ENCODE measurements around the gene UGP2. TPM values are rescaled to one million over a fixed set of nuclear protein-coding genes. Genes with fewer than 3 reads are reported as not detected.
A peak's percentile ranks its signal among the peaks of the same experiment; 100 is the strongest.

The UGP2 gene
- total and polyA plus RNA-seq, 2 of the 4 experiments (the other 2 are of a cell fraction) = 45.0 to 58.8 TPM

DNA sequence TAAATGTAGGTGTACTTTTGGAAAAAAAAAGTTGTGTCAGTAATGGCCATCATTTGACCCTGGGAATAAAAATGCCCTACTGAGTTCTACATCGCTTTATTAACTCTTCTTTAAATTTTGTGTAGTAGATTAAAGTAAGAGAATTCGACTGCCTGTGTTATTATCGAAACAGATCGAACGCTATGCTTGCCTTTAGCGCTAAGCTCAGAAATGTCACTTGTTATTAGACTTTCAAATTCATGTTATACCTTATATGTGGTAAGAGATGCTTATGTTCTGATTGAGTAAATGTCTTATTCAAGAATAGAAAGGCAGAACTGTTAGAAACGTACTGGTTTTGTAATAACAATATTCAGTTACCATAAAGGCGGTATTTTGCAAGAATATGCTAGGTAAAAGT lies 1.4 kb downstream of the UGP2 start:
- no peak for TF ChIP-seq RAD21 (IDR thresholded peaks at IDR 0.05; ENCODE audit: low read length)
- no peak for TF ChIP-seq FOS (IDR thresholded peaks at IDR 0.05; ENCODE audit: low read depth, low read length)
- TF ChIP-seq MXI1 (IDR thresholded peaks at IDR 0.05; ENCODE audit: borderline replicate concordance, low read depth, low read length) = no peak
- no peak for TF ChIP-seq CEBPB (IDR thresholded peaks at IDR 0.05; ENCODE audit: low read depth, low read length)
- no peak for TF ChIP-seq POLR2A (IDR thresholded peaks at IDR 0.05; ENCODE audit: low read depth, low read length)
- TF ChIP-seq, protein P1, sequence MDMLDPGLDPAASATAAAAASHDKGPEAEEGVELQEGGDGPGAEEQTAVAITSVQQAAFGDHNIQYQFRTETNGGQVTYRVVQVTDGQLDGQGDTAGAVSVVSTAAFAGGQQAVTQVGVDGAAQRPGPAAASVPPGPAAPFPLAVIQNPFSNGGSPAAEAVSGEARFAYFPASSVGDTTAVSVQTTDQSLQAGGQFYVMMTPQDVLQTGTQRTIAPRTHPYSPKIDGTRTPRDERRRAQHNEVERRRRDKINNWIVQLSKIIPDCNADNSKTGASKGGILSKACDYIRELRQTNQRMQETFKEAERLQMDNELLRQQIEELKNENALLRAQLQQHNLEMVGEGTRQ (IDR thresholded peaks at IDR 0.05; ENCODE audit: low read depth, low read length) = no peak
- peak overlapping the region; percentile 56 for H4K5ac ChIP-seq (ENCODE audit: low read depth, low read length)
- H3K79me1 ChIP-seq (ENCODE audit: low read depth in 1 of 2, low read length in 2 of 2) = peaks cover 11 to 42% of the 10 kb centered on the region in 2 experiments; a peak in 2 of 4 replicates
- peak overlapping the region; percentile 90; the same call in 1 of the 2 replicates for H3K56ac ChIP-seq (ENCODE audit: extremely low read depth, insufficient read depth, low read length)
- H3K27me3 ChIP-seq (ENCODE audit: control insufficient read depth, insufficient read depth, low read length) = no peaks in the 10 kb centered on the region
- peak overlapping the region; percentile 89 for H3K18ac ChIP-seq (ENCODE audit: low read depth, low read length)
- no peak overlapping the region for H2AFZ ChIP-seq (replicated peaks; ENCODE audit: low read length, poor library complexity)
- H3K23ac ChIP-seq (ENCODE audit: low read depth, low read length) = peak overlapping the region; percentile 87; the same call in 1 of the 2 replicates
- peak overlapping the region; percentile 17; the same call in 1 of the 2 replicates for H2BK120ac ChIP-seq (ENCODE audit: low read depth, low read length)
- no peaks in the 10 kb centered on the region for H3K9me3 ChIP-seq (ENCODE audit: control insufficient read depth, insufficient read depth, low read length)
- H3K27ac ChIP-seq (ENCODE audit: insufficient read depth, low read length) = peak overlapping the region; percentile 27; the same call in 1 of the 2 replicates
- no peaks in the 10 kb centered on the region for H3K36me3 ChIP-seq (ENCODE audit: control insufficient read depth, insufficient read depth, low read length)
- H3K4me3 ChIP-seq (ENCODE audit: insufficient read depth, low read depth, low read length) = peak overlapping the region; percentile 69
- in situ Hi-C loops (cut with MboI; ENCODE audit: low sequenced_read_pairs) (no loop called here), intact Hi-C loops (cut with micrococcal nuclease) (loop anchor here (2.0 to 5.0 kb wide), 2 partner anchors 46 to 51 kb away; no protein-coding TSS in a partner anchor), dilution Hi-C loops (cut with HindIII; ENCODE audit: low sequenced_read_pairs, unreplicated experiment) (no loop called here)
- H3K4ac ChIP-seq (ENCODE audit: low read depth, low read length) = peak overlapping the region; percentile 46; the same call in 1 of the 2 replicates
- peak overlapping the region; percentile 79 for H3K14ac ChIP-seq (replicated peaks; ENCODE audit: low read depth, low read length)
- ATAC-seq (ENCODE audit: low read depth) (no peak), DNase-seq (no peak)
- H3K9ac ChIP-seq (ENCODE audit: low read depth, low read length) = peak overlapping the region; percentile 99; the same call in 1 of the 2 replicates
- H4K20me1 ChIP-seq (ENCODE audit: insufficient read depth, low read length) = peaks cover 10% of the 10 kb centered on the region; the same call in 1 of the 2 replicates
- H2AK9ac ChIP-seq (replicated peaks; ENCODE audit: low read depth, low read length, poor library complexity) = no peak overlapping the region
- no TSS peak for BruUV-seq (replicated peaks)
- ChIA-PET CTCF (interaction anchor here (1.0 to 2.5 kb wide), 4 partner anchors 16 to 152 kb away, joined by 3 to 15 read pairs (median 6); no protein-coding TSS in a partner anchor), POLR2A (ENCODE audit: unreplicated experiment) (interaction anchor here (0.6 kb wide), 1 partner anchor 17 kb away, joined by 3 read pairs; no protein-coding TSS in a partner anchor)
- peak overlapping the region; percentile 91 for H2BK5ac ChIP-seq (ENCODE audit: low read depth, low read length, poor library complexity, severe bottlenecking)
- peaks cover 6% of the 10 kb centered on the region for H3K4me1 ChIP-seq (ENCODE audit: control insufficient read depth, insufficient read depth, low read length)
- H4K91ac ChIP-seq (ENCODE audit: insufficient read depth, low read depth, low read length) = no peak overlapping the region
- no CpG with 5 or more reads among the region's 8 CpGs for WGBS, 2 experiments (ENCODE audit: extremely low coverage in 2 of 2, insufficient read length in 1 of 2)
- H2BK15ac ChIP-seq (ENCODE audit: low read depth, low read length) = peak overlapping the region; percentile 21; the same call in 1 of the 3 replicates
- H3K9me1 ChIP-seq (ENCODE audit: insufficient read depth, low read length) = peaks cover 5% of the 10 kb centered on the region
- peak overlapping the region; percentile 0; the same call in 1 of the 2 replicates for H2BK20ac ChIP-seq (ENCODE audit: low read depth, low read length)
- peak overlapping the region; percentile 5 to 20; a peak in 3 of 4 replicates for H4K8ac ChIP-seq (ENCODE audit: low read depth in 2 of 2, low read length in 2 of 2)
- 0 out of 2 replicates have a peak overlapping the region, but pooled peaks have one; percentile 2 for H2AK5ac ChIP-seq (ENCODE audit: low read depth, low read length)
- peak overlapping the region; percentile 82 for H3K4me2 ChIP-seq (ENCODE audit: low read depth, low read length)
